Activated naive CD4-positive, alpha-beta T cell treated with Interleukin-2 at 50 U/mL for 16 hours (primary cell): Measurements from ENCODE around the gene OTUD3.
"Not testable (repeated sequence)": the region's sequence is repeated elsewhere in the genome, so short reads cannot be mapped to it uniquely, and the experiment has no call there.

ENCODE experiments used
- DNase-seq: peaks from one replicate; pipeline ENCODE4 v3.0.0-alpha.2; 2020

Gene OTUD3

GRCh38 chr1:19922015-19922688 is 40.0 kb downstream of the OTUD3 start:
- no peak for DNase-seq

GRCh38 chr1:19923137-19923952 is 41.1 kb downstream of the OTUD3 start, which contains the start of gene PLA2G2E:
Gene PLA2G2E (minus strand): TSS chr1:19923617. CDS start chr1:19923559, 58 bp downstream.
- no peak for DNase-seq

- no peak for DNase-seq
Observed at GRCh38 chr1:19923953-19924346, 41.8 kb downstream of the OTUD3 start.

GRCh38 chr1:19925342-19926070 is 43.3 kb downstream of the OTUD3 start:
- DNase-seq = no peak

GRCh38 chr1:19926296-19927129 is 44.3 kb downstream of the OTUD3 start:
- DNase-seq = no peak

- DNase-seq = not testable (repeated sequence)
Observed at GRCh38 chr1:19927130-19927421, 44.9 kb downstream of the OTUD3 start.

- no peak for DNase-seq
Observed at GRCh38 chr1:19932866-19933265, 50.7 kb downstream of the OTUD3 start.

GRCh38 chr1:19934336-19934735 is 52.1 kb downstream of the OTUD3 start:
- DNase-seq = no peak

GRCh38 chr1:19936061-19936750 is 54.0 kb downstream of the OTUD3 start:
- no peak for DNase-seq

GRCh38 chr1:19938472-19938871 is 56.3 kb downstream of the OTUD3 start:
- no peak for DNase-seq

- no peak for DNase-seq
Observed at GRCh38 chr1:19940486-19941205, 58.5 kb downstream of the OTUD3 start.

GRCh38 chr1:19941206-19941568 is 59.0 kb downstream of the OTUD3 start:
- DNase-seq = no peak

- DNase-seq = no peak
Observed at GRCh38 chr1:19942088-19942487, 59.9 kb downstream of the OTUD3 start.

GRCh38 chr1:19942657-19943056 is 60.5 kb downstream of the OTUD3 start:
- no peak for DNase-seq

- no peak for DNase-seq
Observed at GRCh38 chr1:19945914-19946313, 63.7 kb downstream of the OTUD3 start.

- DNase-seq = no peak
Observed at GRCh38 chr1:19946331-19946751, 64.1 kb downstream of the OTUD3 start.

- no peak for DNase-seq
Observed at GRCh38 chr1:19946971-19947370, 64.8 kb downstream of the OTUD3 start.

GRCh38 chr1:19949016-19949415 is 66.8 kb downstream of the OTUD3 start:
- no peak for DNase-seq

GRCh38 chr1:19954059-19954458 is 71.9 kb downstream of the OTUD3 start:
- no peak for DNase-seq

GRCh38 chr1:19955534-19956170 is 73.5 kb downstream of the OTUD3 start:
- DNase-seq = no peak

- no peak for DNase-seq
Observed at GRCh38 chr1:19957779-19958178, 75.6 kb downstream of the OTUD3 start.
